ENCODE measurements around the gene PCLO.
"Not testable (repeated sequence)": the region's sequence is repeated elsewhere in the genome, so short reads cannot be mapped to it uniquely, and the experiment has no call there.

Gene PCLO

GRCh38 chr7:82953324-82954027, 209.2 kb downstream of the PCLO start:
- Mint-ChIP-seq H3K27ac (no peak overlapping the region), H3K9me3 (no peaks in the 10 kb centered on the region), H3K4me1 (ENCODE audit: low read depth) (no peaks in the 10 kb centered on the region), H3K4me3 (no peak overlapping the region), H3K36me3 (ENCODE audit: low read depth) (no peaks in the 10 kb centered on the region), H3K27me3 (ENCODE audit: low read depth) (no peaks in the 10 kb centered on the region)
- DNase-seq (ENCODE audit: low spot score): no peak

- Mint-ChIP-seq H3K36me3 (ENCODE audit: low read depth) (no peaks in the 10 kb centered on the region), H3K4me1 (ENCODE audit: low read depth) (no peaks in the 10 kb centered on the region), H3K27ac (no peak overlapping the region), H3K9me3 (no peaks in the 10 kb centered on the region), H3K27me3 (ENCODE audit: low read depth) (no peaks in the 10 kb centered on the region), H3K4me3 (no peak overlapping the region)
- no peak for DNase-seq (ENCODE audit: low spot score)
Observed at GRCh38 chr7:82950436-82950835, 212.2 kb downstream of the PCLO start.

DNA sequence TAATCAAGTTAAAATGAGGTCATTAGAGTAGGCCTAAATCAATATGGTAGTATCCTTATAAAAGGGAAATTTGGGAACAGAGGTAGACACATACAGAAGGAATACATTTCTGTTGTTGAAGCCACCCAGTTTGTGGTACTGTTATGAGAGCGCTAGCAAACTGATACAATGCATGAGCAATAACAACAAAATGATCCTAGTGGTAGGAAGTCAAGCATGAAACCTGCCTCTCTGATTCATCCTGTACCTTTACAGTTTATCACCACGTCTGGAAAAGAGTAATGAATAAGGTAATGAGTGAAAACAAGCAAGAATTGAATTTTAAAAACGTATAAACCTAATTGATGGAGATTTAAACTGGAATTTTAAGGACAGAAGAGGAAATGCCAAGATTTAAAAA, 217.2 kb downstream of the PCLO start:
- Mint-ChIP-seq H3K27ac (no peak overlapping the region), H3K27me3 (ENCODE audit: low read depth) (no peaks in the 10 kb centered on the region), H3K9me3 (no peaks in the 10 kb centered on the region), H3K4me3 (no peak overlapping the region), H3K36me3 (ENCODE audit: low read depth) (no peaks in the 10 kb centered on the region), H3K4me1 (ENCODE audit: low read depth) (no peaks in the 10 kb centered on the region)
- no peak for DNase-seq (ENCODE audit: low spot score)

- H3K9me3 Mint-ChIP-seq: no peaks in the 10 kb centered on the region
- H3K36me3 Mint-ChIP-seq (ENCODE audit: low read depth): no peaks in the 10 kb centered on the region
- H3K27ac Mint-ChIP-seq: no peak overlapping the region
- H3K27me3 Mint-ChIP-seq (ENCODE audit: low read depth): no peaks in the 10 kb centered on the region
- H3K4me3 Mint-ChIP-seq: no peak overlapping the region
- DNase-seq (ENCODE audit: low spot score): no peak
- H3K4me1 Mint-ChIP-seq (ENCODE audit: low read depth): no peaks in the 10 kb centered on the region
Observed at GRCh38 chr7:82945056-82945455, 217.6 kb downstream of the PCLO start.

DNA sequence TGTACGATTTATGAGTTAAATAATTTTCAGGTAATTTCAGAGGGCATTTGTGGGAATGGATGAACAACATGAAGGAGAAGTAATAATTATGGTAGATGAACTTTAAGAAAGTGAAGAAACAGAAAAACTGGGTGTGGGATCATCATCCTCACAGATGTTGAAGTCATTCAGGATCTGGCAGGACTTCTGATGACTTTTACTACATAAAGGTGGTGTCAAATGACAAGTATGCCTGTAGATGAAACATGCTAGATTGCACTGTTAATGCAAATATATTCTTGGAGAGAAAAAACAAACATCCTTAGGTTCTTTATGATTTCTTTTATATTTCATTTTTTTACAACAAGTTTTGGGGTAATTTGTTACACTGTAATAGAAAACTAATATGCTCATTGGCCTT, 230.2 kb downstream of the PCLO start:
- DNase-seq (ENCODE audit: low spot score): no peak
- H3K27ac Mint-ChIP-seq: no peak overlapping the region
- no peaks in the 10 kb centered on the region for H3K36me3 Mint-ChIP-seq (ENCODE audit: low read depth)
- H3K4me3 Mint-ChIP-seq: no peak overlapping the region
- no peaks in the 10 kb centered on the region for H3K27me3 Mint-ChIP-seq (ENCODE audit: low read depth)
- H3K4me1 Mint-ChIP-seq (ENCODE audit: low read depth): no peaks in the 10 kb centered on the region
- H3K9me3 Mint-ChIP-seq: no peaks in the 10 kb centered on the region

GRCh38 chr7:82926477-82926876, 236.2 kb downstream of the PCLO start:
- no peak overlapping the region for H3K4me3 Mint-ChIP-seq
- H3K27ac Mint-ChIP-seq: no peak overlapping the region
- no peaks in the 10 kb centered on the region for H3K27me3 Mint-ChIP-seq (ENCODE audit: low read depth)

DNA sequence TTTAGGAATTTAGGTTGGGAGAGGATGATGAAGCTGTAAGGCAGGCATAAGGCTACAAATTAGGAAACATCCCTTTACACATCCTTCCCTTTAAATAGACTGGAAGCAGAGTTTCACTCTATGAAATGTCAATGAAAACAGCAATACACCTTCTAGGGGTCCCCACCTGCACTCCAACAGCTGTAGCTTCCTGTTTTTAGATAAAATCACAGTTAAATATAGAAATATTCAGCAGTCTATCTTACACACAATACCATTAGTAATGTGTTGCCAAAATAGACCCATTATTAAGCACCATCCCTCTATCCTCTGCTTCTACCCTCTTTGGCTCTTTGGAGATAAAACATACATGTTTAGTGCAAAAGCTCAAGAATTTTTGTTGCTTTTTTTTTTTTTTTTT, 237.4 kb downstream of the PCLO start:
- H3K4me3 Mint-ChIP-seq: no peak overlapping the region
- no peaks in the 10 kb centered on the region for H3K27me3 Mint-ChIP-seq (ENCODE audit: low read depth)
- no peak overlapping the region for H3K27ac Mint-ChIP-seq
- no peaks in the 10 kb centered on the region for H3K9me3 Mint-ChIP-seq
- H3K4me1 Mint-ChIP-seq (ENCODE audit: low read depth): no peaks in the 10 kb centered on the region
- no peaks in the 10 kb centered on the region for H3K36me3 Mint-ChIP-seq (ENCODE audit: low read depth)
- DNase-seq (ENCODE audit: low spot score): no peak

More at GRCh38 chr7:82926477-82926876, 236.2 kb downstream of the PCLO start:
- DNase-seq (ENCODE audit: low spot score): no peak
- Mint-ChIP-seq H3K4me1 (ENCODE audit: low read depth) (no peaks in the 10 kb centered on the region), H3K36me3 (ENCODE audit: low read depth) (no peaks in the 10 kb centered on the region), H3K9me3 (no peaks in the 10 kb centered on the region)

- no peaks in the 10 kb centered on the region for H3K4me1 Mint-ChIP-seq (ENCODE audit: low read depth)
- H3K27ac Mint-ChIP-seq: no peak overlapping the region
- H3K36me3 Mint-ChIP-seq (ENCODE audit: low read depth): no peaks in the 10 kb centered on the region
- H3K9me3 Mint-ChIP-seq: peaks cover 4% of the 10 kb centered on the region
- no peaks in the 10 kb centered on the region for H3K27me3 Mint-ChIP-seq (ENCODE audit: low read depth)
- DNase-seq (ENCODE audit: low spot score): no peak
- no peak overlapping the region for H3K4me3 Mint-ChIP-seq
Observed at GRCh38 chr7:82906502-82906901, 256.2 kb downstream of the PCLO start.

DNA sequence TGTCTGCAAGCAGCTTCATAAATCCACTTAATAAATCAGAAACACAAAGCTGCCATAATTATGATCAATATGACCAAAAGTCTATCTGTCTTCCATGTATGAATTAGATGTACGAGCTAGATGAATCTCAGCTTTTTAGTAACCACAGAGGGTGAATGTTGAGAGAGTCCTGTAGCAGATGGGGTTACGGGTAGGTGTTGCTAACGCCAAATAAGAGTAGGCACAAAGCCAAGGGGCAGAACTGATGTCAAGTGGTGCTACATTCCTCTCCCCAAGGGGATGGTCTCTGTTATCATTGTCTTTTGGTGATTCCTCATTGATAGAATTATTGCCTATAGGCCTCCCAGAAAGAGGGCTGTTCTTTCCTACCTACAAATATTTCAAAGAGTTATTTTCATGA, 257.8 kb downstream of the PCLO start:
- Mint-ChIP-seq H3K36me3 (ENCODE audit: low read depth) (no peaks in the 10 kb centered on the region), H3K27ac (no peak overlapping the region), H3K4me1 (ENCODE audit: low read depth) (no peaks in the 10 kb centered on the region), H3K27me3 (ENCODE audit: low read depth) (no peaks in the 10 kb centered on the region), H3K4me3 (no peak overlapping the region), H3K9me3 (peaks cover 4% of the 10 kb centered on the region)
- no peak for DNase-seq (ENCODE audit: low spot score)

- not testable (repeated sequence) for H3K27me3 Mint-ChIP-seq (ENCODE audit: low read depth); DNase-seq (ENCODE audit: low spot score); H3K9me3 Mint-ChIP-seq; H3K4me1 Mint-ChIP-seq (ENCODE audit: low read depth); H3K4me3 Mint-ChIP-seq; H3K27ac Mint-ChIP-seq; H3K36me3 Mint-ChIP-seq (ENCODE audit: low read depth)
Observed at GRCh38 chr7:82901098-82901497, 261.6 kb downstream of the PCLO start.

- Mint-ChIP-seq H3K4me3 (no peak overlapping the region), H3K4me1 (ENCODE audit: low read depth) (no peaks in the 10 kb centered on the region), H3K27ac (no peak overlapping the region), H3K9me3 (no peaks in the 10 kb centered on the region), H3K27me3 (ENCODE audit: low read depth) (no peaks in the 10 kb centered on the region), H3K36me3 (ENCODE audit: low read depth) (no peaks in the 10 kb centered on the region)
- no peak for DNase-seq (ENCODE audit: low spot score)
Observed at GRCh38 chr7:82897500-82897899, 265.2 kb downstream of the PCLO start.

DNA sequence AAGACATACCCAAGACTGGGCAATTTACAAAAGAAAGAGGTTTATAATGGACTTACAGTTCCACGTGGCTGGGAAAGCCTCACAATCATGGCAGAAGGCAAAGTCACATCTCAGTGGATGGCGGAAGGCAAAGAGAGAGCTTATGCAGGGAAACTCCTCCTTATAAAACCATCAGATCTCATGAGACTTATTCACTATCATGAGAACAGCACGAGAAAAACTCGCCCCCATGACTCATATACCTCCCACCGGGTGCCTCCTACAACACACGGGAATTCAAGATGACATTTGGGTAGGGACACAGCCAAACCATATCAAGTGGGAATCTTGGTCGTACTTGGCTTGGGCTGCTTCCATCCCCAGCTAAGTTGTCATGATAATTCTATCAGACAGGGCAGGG, 268.3 kb downstream of the PCLO start:
- not testable (repeated sequence) for H3K36me3 Mint-ChIP-seq (ENCODE audit: low read depth); DNase-seq (ENCODE audit: low spot score); H3K4me3 Mint-ChIP-seq; H3K4me1 Mint-ChIP-seq (ENCODE audit: low read depth); H3K9me3 Mint-ChIP-seq; H3K27ac Mint-ChIP-seq; H3K27me3 Mint-ChIP-seq (ENCODE audit: low read depth)

DNA sequence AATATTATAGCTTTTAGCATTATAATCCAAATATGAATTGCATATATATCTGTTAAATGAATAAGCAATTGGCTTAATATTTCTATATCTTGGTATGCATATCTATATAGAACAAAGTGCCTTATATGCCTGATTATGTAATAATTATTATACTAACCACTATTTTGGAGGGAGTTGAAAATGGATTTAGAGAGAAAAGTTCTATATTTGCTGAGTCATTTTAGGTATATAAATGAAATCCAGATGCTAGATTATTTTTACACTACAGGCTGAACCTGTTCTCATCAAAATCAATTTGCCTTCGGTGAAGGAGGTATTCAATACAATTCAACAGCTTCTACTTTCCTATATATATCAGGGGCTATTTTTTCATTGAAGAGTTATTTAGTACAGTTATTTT, 276.4 kb downstream of the PCLO start:
- H3K27ac Mint-ChIP-seq: no peak overlapping the region
- no peak overlapping the region for H3K4me3 Mint-ChIP-seq
- H3K9me3 Mint-ChIP-seq: no peaks in the 10 kb centered on the region
- H3K4me1 Mint-ChIP-seq (ENCODE audit: low read depth): no peaks in the 10 kb centered on the region
- no peaks in the 10 kb centered on the region for H3K36me3 Mint-ChIP-seq (ENCODE audit: low read depth)
- no peak for DNase-seq (ENCODE audit: low spot score)
- no peaks in the 10 kb centered on the region for H3K27me3 Mint-ChIP-seq (ENCODE audit: low read depth)

GRCh38 chr7:82865856-82866255, 296.8 kb downstream of the PCLO start:
- Mint-ChIP-seq H3K9me3 (peaks cover 4% of the 10 kb centered on the region), H3K27ac (no peak overlapping the region)

GRCh38 chr7:82859106-82859850, 303.4 kb downstream of the PCLO start:
- no peaks in the 10 kb centered on the region for H3K36me3 Mint-ChIP-seq (ENCODE audit: low read depth)
- no peaks in the 10 kb centered on the region for H3K4me1 Mint-ChIP-seq (ENCODE audit: low read depth)
- no peak overlapping the region for H3K4me3 Mint-ChIP-seq
- no peak for DNase-seq (ENCODE audit: low spot score)
- H3K27me3 Mint-ChIP-seq (ENCODE audit: low read depth): no peaks in the 10 kb centered on the region
- no peak overlapping the region for H3K27ac Mint-ChIP-seq
- peaks cover 10% of the 10 kb centered on the region for H3K9me3 Mint-ChIP-seq

More at GRCh38 chr7:82865856-82866255, 296.8 kb downstream of the PCLO start:
- Mint-ChIP-seq H3K36me3 (ENCODE audit: low read depth) (no peaks in the 10 kb centered on the region), H3K4me1 (ENCODE audit: low read depth) (no peaks in the 10 kb centered on the region), H3K4me3 (no peak overlapping the region), H3K27me3 (ENCODE audit: low read depth) (no peaks in the 10 kb centered on the region)
- no peak for DNase-seq (ENCODE audit: low spot score)
